SHP77 (cell line): Measurements from ENCODE around the gene GGTLC2.
"Not testable (repeated sequence)": the region's sequence is repeated elsewhere in the genome, so short reads cannot be mapped to it uniquely, and the experiment has no call there.

ENCODE experiments used
- DNase-seq, 2 experiments: peaks; one replicate each; lab custom pipeline; 2025; lab: John Stamatoyannopoulos, UW

GGTLC2 gene

DNA sequence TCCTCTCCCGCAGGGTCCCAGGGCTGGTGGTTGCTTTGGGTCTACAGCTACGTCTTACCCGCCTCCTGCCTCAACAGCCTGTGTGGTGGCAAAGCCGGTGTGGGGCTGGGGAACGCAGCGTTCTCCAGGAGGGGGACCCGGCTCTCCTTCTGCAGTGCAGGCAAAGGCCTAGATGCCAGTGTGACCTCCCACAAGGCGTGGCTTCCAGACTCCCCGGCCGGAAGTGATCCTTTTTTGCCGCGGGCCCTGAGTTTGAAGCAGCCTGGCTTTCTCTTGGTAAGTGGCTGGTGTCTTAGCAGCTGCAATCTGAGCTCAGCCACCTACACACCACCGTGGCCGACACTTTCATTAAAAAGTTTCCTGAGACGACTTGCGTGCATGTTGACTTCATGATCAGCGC, 6.1 kb upstream of the GGTLC2 start:
- DNase-seq: not testable (repeated sequence)

DNA sequence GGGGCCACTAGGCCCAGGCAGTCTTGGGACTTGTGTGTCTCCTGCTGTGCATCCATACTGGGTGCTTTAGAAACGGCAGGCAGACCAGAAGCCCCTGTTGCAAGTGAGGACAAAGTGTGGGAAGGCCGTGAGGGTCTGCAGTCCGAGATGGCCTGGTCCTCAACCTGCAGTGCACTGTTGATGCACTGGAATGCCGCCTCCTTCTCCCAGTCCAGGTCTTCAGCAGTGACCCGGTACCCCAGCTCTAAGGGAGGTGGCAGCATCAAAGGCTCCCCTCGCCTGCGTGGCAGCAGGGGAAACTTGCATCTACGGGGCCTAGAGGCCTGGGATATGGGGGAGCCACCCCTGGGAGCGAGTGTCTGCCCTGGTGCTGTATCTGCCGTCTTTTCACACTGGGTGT, 2.2 kb upstream of the GGTLC2 start:
- not testable (repeated sequence) for DNase-seq

DNA sequence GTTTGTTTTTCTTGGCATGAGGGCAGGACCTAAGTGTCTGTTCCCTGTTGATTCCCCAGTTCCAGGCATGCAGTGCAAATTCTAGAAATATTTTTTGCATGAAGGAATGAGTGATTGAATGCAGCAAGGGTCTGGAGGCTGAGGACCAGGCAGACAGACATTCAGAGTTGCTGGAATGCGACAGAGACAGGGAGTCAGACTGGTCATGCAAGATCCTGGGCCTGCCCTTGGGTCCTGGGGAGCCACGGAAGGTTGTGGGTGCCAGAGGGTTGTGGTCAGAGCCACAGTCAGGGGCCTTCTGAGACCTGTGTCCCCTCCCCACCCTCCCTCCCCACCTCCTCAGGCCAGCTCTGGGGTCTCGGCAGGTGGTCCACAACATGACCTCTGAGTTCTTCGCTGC, 1.6 kb downstream of the GGTLC2 start:
- DNase-seq: not testable (repeated sequence)

DNA sequence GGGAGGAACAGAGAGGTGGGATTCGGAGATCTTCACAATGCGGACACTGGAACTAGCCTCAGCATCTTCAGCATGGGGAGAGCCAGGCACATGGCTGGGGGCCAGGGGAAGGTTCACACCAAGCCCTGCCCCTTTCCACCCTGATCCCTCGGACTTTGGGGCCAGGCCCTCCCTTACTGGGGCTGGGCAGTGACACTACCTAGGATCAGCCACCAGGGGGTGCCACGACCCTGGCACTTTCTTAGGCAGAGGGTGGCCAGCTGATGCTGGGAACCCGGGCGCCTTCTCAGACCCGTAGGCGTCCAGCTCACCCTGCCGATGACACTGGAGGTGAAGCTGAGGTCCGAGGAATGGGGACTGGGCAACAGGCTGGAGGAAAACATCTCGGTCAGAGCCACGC, 3.5 kb downstream of the GGTLC2 start:
- DNase-seq: not testable (repeated sequence)

DNA sequence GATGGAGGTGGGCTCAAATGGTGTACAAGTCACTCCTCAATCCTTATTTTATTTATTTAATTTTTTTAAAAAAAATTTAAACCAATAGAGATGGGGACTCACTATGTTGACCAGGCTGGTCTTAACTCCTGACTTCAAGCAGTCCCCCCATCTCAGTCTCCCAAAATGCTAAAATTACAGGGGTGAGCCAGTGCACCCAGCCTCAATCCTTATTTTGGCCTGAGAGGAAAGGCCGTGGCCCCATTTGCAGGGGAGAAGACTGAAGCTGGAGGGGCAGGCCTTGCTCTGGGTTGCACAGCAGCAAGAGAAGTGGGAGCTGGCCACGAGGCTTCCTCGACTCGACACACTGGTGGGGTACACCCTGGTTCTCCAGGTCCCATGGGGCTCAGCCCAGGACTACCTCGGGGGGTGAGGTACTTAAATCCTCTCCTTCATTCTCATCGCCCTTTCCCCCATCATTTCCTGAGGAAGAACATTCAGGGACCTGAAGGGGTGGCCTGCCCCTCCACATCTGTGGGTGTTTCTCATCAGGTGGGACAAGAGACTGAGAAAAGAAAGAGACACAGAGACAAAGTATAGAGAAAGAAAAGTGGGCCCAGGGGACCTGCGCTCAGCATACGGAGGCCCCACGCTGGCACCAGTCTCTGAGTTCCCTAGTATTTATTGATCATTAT, 4.6 kb downstream of the GGTLC2 start:
- not testable (repeated sequence) for DNase-seq

DNA sequence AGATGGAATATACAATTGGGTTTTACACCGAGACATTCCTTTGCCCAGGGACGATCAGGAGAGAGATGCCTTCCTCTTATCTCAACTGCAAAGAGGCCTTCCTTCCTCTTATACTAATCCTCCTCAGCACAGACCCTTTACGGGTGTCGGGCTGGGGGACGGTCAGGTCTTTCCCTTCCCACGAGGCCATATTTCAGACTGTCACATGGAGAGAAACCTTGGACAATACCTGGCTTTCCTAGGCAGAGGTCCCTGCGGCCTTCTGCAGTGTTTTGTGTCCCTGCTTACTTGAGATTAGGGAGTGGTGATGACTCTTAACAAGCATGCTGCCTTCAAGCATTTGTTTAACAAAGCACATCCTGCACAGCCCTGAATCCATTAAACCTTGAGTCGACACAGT, 5.3 kb downstream of the GGTLC2 start:
- not testable (repeated sequence) for DNase-seq

DNA sequence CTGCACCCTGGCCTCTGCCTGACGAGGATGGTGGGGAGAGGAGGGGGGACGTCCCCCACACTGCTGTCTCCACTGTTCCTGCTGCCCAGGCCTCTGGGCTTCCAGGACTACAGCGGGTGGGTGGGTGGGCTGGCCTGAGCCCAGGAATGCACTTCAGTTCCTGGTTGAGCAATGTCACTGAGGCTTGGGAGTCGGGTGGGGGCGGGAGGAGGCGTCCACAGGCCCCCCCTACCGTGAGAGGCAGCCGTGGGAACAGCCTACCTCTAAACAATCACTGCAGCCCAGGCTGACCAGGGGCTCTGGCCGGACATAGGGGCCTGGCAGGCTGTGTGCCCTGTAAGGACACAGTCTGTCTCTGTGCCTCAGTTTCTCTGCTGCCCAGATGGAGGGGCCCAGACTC, 6.0 kb downstream of the GGTLC2 start:
- not testable (repeated sequence) for DNase-seq

DNA sequence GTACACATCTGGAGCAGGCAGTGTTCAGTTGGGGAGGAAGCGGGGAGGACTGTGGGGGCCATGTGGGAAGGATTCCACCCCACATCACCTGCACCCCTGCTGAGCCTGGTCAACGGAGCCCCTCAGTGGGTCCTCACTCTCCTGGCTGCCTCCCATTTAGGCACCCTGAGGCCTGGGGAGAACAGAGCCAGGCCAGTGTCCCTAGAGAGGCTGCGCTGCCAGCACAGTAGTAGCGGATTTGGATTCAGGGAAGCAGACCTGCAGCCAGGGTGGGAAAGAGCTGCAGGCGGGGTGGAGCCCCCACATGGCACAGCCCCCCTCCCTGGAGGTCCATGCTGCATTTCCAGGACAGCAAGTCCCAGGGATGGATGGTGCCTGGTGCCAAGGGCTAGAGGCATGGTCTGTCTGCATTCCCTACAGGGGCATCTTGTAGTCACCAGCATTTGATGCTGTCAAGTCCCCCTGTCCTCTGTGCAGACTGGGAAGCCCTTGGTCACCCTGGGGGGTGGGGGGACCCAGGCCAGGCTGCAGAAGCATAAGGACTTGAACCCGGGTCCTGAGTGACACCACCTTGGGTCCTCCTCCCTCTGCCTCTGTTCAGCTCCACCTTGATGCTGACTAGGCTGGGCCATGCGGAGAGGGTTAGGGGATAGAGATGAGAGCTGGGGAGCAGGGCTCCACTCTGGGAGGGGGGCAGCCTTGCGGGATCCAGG, 6.5 kb downstream of the GGTLC2 start:
- not testable (repeated sequence) for DNase-seq

DNA sequence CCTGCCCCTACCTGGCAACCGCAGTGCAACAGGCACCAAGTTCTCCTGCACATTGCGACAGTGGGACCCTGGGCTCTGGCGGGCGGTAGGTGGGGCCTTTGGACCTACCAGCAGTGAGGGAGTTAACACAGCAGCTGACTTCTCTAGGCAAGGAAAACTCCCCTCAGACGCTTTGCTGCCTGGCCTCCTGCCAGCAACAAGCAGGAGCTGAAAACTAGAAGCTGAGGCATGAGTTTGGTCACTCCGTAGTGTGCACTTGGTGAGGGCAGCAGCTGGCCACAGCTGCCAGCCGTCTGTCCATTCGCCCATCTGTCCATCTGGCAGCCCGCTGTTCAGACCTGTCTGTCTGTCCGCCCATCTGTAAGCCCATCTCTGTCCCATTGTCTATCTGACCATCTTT, 7.2 kb downstream of the GGTLC2 start:
- not testable (repeated sequence) for DNase-seq

DNA sequence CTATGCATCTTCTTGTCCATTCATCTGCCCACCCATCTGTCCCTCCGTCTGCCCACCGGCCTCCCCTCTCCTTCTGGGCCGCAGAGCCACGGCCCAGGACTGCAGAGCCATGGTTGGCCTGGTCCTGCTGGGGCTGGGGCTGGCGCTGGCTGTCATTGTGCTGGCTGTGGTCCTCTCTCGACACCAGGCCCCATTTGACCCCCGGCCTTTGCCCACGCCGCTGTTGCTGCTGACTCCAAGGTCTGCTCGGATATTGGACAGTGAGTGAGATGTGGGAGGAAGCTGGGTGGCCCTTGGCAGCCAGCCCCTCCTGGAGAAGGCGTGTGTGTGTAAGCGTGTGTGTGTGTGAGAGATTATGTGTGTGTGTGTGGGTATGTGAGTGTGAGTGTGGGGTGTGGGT, 7.7 kb downstream of the GGTLC2 start:
- not testable (repeated sequence) for DNase-seq

DNA sequence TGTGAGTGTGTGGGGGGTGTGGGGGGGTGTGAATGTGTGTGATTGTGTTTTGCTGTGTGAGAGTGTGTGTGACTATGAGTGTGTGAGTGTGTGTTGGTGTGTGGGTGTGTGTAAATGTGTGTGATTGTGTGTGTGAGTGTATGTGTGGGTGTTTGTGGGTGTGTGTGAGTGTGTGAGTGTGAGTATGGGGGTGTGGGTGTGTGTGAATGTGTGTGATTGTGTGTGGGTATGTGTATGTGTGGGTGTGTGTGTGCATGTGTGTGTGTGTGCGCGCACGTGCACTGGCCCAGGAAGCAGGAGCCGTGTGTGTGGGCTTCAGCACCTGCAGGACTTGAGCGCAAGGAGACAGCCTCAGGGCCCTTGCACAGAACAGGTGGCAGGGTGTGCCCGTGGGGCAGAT, 8.2 kb downstream of the GGTLC2 start:
- not testable (repeated sequence) for DNase-seq

DNA sequence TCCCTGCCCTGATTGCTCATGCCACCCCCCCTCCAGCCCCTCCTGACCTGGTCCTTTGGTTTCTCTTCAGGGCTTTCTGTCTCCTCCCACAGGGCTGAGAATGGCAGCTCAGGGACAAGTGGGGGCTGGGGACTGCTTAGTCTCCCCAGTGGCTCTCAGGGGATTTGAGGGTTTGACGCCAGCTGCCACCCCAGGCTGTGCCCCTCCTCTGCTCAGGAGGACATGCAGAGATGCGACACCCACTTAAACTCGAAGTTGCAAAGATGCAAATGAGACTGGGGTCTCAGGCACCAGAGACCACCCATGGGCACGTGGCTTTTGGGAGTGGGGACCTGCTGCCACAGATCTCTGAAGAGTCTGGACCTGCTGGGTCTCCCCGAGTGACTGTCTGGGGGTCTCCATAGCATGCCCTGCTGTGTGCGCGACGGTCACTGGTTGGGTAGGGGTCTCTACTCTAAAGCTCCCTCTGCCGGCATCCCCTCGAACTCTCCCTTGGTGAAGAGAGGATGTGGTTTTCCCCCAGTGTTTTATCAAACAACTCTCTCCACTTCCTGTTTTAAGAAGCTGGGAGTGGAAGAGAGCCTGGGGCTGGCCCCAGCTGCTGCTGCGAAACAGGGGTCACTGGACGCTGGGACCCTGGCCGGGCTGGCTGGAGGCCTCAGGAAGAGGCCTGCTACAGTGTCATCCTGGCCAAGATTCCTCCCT, 9.4 kb downstream of the GGTLC2 start:
- DNase-seq: not testable (repeated sequence)

DNA sequence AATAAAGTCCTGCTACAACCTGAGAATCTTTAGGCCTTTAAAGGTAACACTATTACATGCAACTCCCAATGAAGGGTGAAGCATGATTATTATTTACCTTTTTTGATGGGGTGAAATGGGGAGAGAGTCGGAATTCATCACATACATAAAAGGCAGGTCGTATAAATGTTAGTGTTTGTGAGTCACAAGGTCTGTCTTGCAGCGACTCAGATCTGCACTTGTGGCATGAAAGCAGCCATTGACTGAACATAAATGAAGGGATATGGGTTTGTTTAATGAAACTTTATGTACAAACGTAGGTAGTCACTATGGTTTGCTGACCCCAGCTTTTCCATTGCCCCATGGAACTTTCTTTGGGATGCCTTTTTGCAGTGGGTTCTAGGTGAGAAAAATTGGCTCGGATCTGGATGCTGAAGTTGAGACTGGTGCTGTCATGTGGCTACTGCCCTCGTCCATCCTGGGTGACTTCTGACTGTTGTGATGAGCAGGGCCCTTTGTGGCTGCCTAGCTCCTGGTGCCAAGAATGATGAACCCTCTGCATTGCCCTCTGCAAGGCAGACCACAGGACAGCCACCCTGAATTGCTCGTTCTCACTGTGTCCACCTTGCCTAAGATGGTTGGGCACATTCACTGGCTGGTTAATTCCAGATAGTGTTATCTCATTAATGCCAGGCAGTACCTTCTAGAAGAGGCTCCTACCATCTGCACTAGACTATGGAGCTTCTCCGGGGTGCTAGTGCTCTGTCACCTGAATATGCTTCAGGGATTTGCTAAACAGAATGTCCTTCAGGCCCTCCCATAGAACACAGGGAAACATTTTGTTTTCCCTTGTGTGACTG, 11.3 kb downstream of the GGTLC2 start:
- no peak for DNase-seq

DNA sequence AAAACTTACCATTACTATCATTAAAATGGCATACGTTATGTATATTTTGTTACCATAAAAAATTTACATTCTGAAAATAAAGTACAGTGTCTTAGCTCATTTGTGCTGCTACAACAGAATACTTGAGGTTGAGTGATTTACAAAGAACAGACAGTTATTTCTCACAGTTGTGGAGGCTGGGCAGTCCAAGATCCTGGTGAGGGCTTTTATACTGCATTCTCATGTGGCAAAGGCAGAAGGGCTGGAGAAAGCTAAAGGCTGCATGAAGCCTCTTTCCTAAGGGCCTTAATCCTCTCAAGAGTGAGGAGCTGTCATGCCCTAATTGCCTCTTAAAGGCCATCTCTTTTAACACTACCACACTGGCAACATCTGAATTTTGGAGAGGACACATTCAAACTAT, 13.3 kb downstream of the GGTLC2 start:
- no peak for DNase-seq

DNA sequence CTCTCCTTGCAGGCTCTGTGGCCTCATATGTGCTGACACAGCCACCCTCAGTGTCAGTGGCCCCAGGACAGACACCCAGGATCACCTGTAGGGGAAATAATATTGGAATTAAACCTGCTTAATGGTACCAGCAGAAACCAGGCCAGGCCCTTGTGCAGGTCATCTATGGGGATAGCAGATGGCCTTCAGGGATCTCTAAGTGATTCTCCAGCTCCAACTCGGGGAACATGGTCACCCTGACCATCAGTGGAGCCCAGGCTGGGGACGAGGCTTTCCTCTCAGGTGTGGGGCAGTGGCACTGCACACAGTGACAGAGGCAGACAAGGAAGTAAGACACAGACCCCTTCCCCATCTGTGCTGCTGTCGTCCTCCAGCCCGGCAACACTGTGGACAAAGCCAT, 16.9 kb downstream of the GGTLC2 start:
- DNase-seq: no peak

DNA sequence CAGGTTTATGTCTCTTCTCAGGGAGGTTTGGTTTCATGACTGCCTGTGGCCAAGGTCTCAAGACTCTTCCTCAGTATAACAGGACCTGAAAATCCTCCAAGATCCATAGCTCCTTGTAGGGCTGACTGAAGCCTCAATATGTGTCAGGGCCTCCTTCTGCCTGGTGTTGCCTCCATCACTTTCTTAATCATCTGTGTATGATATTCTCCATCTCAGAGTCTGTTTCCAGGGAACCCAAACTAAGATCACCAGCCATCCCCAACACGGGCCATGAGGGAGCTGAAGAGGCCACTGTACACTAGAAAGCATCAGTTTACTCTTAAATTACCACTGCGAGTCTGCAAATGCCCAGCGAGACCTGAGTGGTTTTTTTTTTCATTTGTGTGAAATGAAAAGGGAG, 17.7 kb downstream of the GGTLC2 start:
- no peak for DNase-seq

DNA sequence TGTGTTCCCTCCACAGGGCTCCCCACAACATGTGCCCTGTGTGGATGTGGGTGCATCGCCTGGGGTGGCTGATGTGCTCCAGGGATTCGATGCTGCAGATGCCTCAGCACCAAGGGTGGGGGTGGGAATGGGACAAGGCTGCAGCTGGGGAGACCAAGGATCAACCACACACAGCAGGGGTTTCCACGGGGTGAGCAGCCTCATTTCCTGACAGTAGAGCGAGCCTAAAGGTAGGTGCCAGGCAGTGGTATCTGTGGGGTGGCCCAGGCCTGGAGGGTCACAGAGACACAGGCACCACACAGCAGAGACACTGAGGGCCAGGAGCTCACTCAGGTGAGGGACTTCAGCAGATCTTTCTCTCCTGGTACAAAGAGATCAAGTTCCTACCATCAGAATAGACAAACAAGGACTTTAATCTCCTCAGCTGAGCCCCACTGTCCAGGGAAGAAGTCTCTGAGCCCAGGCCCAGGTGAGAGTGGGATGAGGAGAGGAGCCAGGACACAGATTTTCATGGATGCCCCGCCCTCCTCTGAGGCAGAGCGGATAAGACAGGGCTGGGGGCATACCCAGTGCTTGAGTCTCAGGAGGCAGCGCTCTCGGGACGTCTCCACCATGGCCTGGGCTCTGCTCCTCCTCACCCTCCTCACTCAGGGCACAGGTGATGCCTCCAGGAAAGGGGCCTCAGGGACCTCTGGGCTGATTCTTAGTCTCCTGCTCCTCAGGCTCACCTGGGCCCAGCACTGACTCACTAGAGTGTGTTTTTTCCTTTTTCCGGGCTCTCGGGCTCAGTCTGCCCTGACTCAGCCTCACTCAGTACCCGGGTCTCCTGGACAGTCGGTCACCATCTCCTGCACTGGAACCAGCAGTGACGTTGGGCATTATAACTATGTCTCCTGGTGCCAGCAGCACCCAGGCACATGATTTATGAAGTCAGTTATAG, 19.7 kb downstream of the GGTLC2 start:
- no peak for DNase-seq

DNA sequence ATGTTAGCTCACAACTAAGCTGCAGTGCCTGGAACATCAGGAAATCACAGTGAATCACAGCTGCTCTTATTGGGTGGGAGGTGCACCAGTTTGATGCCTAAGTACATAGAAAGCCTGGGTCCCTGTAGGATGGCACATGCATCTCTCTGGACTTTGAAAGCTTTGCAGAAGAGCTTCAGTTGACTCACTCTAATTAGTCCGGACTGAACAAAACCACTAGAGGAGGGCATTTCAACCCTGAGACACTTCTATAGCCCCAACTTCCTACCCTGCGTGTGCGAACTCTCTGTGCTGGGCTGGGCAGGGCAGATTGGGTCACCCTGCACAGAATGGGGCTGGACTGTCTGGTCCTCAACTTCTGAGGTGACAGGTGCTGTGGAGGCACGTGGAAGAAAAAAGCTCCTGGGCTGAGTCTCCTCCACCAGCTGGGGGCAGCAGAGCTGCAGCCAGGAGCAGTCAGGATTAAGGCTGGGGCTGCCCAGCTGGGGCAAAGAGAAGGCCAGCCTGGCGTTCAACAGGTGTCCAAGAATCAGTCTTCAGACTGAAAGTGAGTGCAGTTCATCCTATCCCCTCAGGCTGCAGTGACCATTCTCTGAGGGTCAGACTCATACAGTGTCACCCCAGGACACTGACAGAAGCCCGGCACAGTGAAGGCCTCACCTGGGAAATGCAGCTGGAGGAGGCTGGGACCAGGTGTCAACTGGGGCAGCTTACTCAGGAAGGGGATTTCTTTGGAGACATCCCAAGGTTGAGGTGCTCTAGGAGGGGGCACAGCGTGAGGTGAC, 22.1 kb downstream of the GGTLC2 start:
- peak in 1 of 2 experiments; percentile 11 for DNase-seq

DNA sequence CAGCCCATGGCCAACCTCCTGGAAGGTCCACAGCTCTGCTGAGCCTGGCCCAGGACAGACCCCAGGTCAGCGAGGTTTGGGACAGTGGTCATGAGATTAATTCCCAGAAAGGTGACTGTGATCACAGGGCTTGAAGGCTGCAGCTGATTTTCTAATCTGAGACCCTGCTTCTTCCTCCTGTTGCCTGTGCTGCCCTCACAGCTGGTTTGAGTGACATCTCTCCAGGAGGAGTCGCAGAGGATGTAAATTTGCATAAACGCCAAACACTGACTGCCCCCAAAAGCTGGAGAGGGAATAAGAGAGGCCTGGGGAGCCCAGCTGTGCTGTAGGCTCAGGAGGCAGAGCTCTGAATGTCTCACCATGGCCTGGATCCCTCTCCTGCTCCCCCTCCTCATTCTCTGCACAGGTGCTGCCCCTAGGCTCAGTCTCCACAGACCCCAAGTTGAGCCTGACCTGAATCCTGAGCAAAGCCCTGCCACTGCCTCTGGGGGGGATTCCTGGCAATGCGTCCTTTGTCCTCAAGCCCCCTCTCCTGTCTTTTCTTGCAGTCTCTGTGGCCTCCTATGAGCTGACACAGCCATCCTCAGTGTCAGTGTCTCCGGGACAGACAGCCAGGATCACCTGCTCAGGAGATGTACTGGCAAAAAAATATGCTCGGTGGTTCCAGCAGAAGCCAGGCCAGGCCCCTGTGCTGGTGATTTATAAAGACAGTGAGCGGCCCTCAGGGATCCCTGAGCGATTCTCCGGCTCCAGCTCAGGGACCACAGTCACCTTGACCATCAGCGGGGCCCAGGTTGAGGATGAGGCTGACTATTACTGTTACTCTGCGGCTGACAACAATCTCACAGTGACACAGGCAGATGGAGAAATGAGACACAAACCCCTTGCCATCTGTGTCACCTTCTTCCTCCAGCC, 23.8 kb downstream of the GGTLC2 start:
- no peak for DNase-seq
